Lower leg skin (tissue), 3 donors: Measurements from ENCODE around the gene SFT2D3.

Source experiments
- POLR2A ChIP-seq, 2 donors: fragments of 450-650 bp; IDR thresholded peaks; one replicate each; pipeline ENCODE4 v1.6.1; 2016 to 2017; ENCODE audit warnings: antibody characterized with exemption in 2 of 2, mild to moderate bottlenecking in 1 of 2, moderate library complexity in 1 of 2
- TF ChIP-seq, protein P1 (sequence below), 3 donors: fragments of 450-650 bp; IDR thresholded peaks; one replicate each; pipeline ENCODE4 v1.5.1; 2016; ENCODE audit warnings: antibody characterized with exemption in 3 of 3, mild to moderate bottlenecking in 3 of 3, moderate library complexity in 2 of 3

DNA sequence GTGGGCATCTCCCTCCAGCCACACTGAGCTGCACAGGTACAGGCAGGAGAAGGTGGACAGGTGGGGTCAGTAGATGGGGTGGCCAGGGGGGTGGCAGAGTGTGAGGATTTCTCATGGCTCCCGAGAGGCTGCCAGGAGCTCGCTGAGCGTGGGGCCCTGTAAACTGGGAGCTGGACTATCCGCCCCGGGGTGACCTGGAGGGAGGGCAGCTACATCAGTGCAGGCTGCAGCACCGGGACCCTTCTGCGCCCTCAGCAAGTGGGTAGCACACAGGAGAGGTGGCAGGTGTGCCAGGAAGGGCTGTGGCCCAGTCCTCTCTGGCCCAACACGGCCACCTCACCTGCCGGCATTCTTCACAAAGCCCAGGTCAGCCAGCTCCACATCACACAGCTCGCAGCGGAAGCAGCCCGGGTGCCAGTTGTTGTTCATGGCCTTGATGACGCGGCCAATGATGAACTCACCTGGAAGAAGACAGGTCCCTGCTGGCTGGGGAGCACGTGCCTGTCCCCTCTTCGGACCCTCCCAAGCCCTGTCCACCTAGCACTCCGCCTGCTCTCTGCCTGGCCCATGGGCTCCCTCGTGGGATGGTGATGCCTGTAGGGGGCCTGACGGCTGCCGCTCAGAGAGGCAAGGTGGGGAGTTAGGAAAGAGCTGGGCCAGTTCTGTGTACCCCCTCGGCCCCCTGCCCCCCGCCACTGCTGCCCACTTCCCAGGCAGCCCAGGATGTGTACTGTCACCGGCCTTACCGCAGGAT is 47.0 kb upstream of the SFT2D3 start:
- TF ChIP-seq, protein P1, sequence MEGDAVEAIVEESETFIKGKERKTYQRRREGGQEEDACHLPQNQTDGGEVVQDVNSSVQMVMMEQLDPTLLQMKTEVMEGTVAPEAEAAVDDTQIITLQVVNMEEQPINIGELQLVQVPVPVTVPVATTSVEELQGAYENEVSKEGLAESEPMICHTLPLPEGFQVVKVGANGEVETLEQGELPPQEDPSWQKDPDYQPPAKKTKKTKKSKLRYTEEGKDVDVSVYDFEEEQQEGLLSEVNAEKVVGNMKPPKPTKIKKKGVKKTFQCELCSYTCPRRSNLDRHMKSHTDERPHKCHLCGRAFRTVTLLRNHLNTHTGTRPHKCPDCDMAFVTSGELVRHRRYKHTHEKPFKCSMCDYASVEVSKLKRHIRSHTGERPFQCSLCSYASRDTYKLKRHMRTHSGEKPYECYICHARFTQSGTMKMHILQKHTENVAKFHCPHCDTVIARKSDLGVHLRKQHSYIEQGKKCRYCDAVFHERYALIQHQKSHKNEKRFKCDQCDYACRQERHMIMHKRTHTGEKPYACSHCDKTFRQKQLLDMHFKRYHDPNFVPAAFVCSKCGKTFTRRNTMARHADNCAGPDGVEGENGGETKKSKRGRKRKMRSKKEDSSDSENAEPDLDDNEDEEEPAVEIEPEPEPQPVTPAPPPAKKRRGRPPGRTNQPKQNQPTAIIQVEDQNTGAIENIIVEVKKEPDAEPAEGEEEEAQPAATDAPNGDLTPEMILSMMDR (IDR thresholded peaks at IDR 0.05), result no peak
- no peak for TF ChIP-seq POLR2A (IDR thresholded peaks at IDR 0.05)
